Thoracic aorta (tissue), 2 donors: ENCODE results near the gene GABRB2. TPM values are rescaled to one million over a fixed set of nuclear protein-coding genes. Genes with fewer than 3 reads are reported as not detected.

Experiments
- ATAC-seq: fragments of 150-250 bp; one replicate; pipeline ENCODE4 v1.8.0; 2017; ENCODE audit warnings: low read depth; ENCODE audit not compliant: insufficient number of reproducible peaks, low FRiP score
- DNase-seq: peaks from one replicate; pipeline ENCODE4 v3.0.0-alpha.2; 2020; ENCODE audit warnings: low spot score
- H3K27ac ChIP-seq, 2 donors: fragments of 200-600 bp; sonication (generic); 1 replicate in 1 of 2; 2 replicates in 1 of 2; pipeline ENCODE4 v1.5.1; 2016; ENCODE audit warnings: mild to moderate bottlenecking in 2 of 2, moderate library complexity in 2 of 2
- H3K27me3 ChIP-seq: fragments of 200-600 bp; sonication (generic); replicated peaks from 2 replicates; pipeline ENCODE4 v1.6.0; 2016; ENCODE audit warnings: mild to moderate bottlenecking; ENCODE audit not compliant: insufficient read depth
- H3K36me3 ChIP-seq: fragments of 200-600 bp; sonication (generic); one replicate; pipeline ENCODE4 v1.5.1; 2016
- H3K4me1 ChIP-seq, 2 donors: fragments of 200-600 bp; sonication (generic); 1 replicate in 1 of 2; 2 replicates in 1 of 2; pipeline versions ENCODE4 v1.5.1 to v1.6.0; 2016; ENCODE audit warnings: low read depth in 2 of 2, mild to moderate bottlenecking in 1 of 2; ENCODE audit not compliant: control insufficient read depth in 1 of 2
- H3K4me3 ChIP-seq: fragments of 200-600 bp; sonication (generic); 2 replicates; pipeline ENCODE4 v1.5.1; 2016; ENCODE audit warnings: mild to moderate bottlenecking
- H3K9me3 ChIP-seq: fragments of 200-600 bp; sonication (generic); 2 replicates; pipeline ENCODE4 v1.5.1; 2016
- CTCF ChIP-seq: fragments of 200-600 bp; sonication (generic); IDR thresholded peaks from one replicate; pipeline ENCODE4 v1.5.1; 2019; ENCODE audit warnings: antibody characterized with exemption
- total RNA-seq, 2 donors: library from RNA; depleted of rRNA; stranded (reverse); fragments of >200 nt; gene quantifications; one replicate each; pipeline versions ENCODE4 v1.1.0 to v1.2.3, GENCODE V29; 2016

The GABRB2 gene
- total RNA-seq, 2 donors from 2014 or later: 0.27 to 0.78 TPM

GRCh38 chr5:161409471-161409870, 137.1 kb downstream of the GABRB2 start:
- Histone ChIP-seq H3K9me3 (no peaks in the 10 kb centered on the region), H3K27ac (no peak overlapping the region), H3K4me3 (no peak overlapping the region), H3K36me3 (no peaks in the 10 kb centered on the region), H3K4me1 (no peaks in the 10 kb centered on the region), H3K27me3 (no peaks in the 10 kb centered on the region)
- TF ChIP-seq CTCF: no peak
- no peak for ATAC-seq
- DNase-seq: no peak

GRCh38 chr5:161406880-161407279, 139.6 kb downstream of the GABRB2 start:
- no peak for TF ChIP-seq CTCF
- no peaks in the 10 kb centered on the region for H3K4me1 ChIP-seq
- no peaks in the 10 kb centered on the region for H3K36me3 ChIP-seq
- no peak overlapping the region for H3K4me3 ChIP-seq
- DNase-seq (no peak), ATAC-seq (no peak)
- H3K27me3 ChIP-seq: no peaks in the 10 kb centered on the region
- no peaks in the 10 kb centered on the region for H3K9me3 ChIP-seq
- no peak overlapping the region for H3K27ac ChIP-seq

- no peaks in the 10 kb centered on the region for H3K36me3 ChIP-seq
- H3K4me1 ChIP-seq: no peaks in the 10 kb centered on the region
- H3K27ac ChIP-seq: no peak overlapping the region
- no peak overlapping the region for H3K4me3 ChIP-seq
- DNase-seq: no peak
- H3K27me3 ChIP-seq: no peaks in the 10 kb centered on the region
- no peak for ATAC-seq
- H3K9me3 ChIP-seq: no peaks in the 10 kb centered on the region
- TF ChIP-seq CTCF: no peak
Observed at GRCh38 chr5:161403996-161404395, 142.5 kb downstream of the GABRB2 start.

GRCh38 chr5:161403121-161403520, 143.4 kb downstream of the GABRB2 start:
- Histone ChIP-seq H3K4me3 (no peak overlapping the region), H3K9me3 (no peaks in the 10 kb centered on the region), H3K27me3 (no peaks in the 10 kb centered on the region), H3K36me3 (no peaks in the 10 kb centered on the region), H3K4me1 (no peaks in the 10 kb centered on the region), H3K27ac (no peak overlapping the region)
- ATAC-seq (no peak), DNase-seq (no peak)
- TF ChIP-seq CTCF: no peak

GRCh38 chr5:161400583-161400982, 145.9 kb downstream of the GABRB2 start:
- ATAC-seq (no peak), DNase-seq (no peak)
- no peaks in the 10 kb centered on the region for H3K4me1 ChIP-seq
- H3K36me3 ChIP-seq: no peaks in the 10 kb centered on the region
- no peak overlapping the region for H3K4me3 ChIP-seq
- no peak for TF ChIP-seq CTCF
- H3K27me3 ChIP-seq: no peaks in the 10 kb centered on the region
- no peaks in the 10 kb centered on the region for H3K9me3 ChIP-seq
- H3K27ac ChIP-seq: no peak overlapping the region
